Measurements from ENCODE around the gene CIBAR2. TPM values are rescaled to one million over a fixed set of nuclear protein-coding genes. Genes with fewer than 3 reads are reported as not detected.

Gene CIBAR2
- total RNA-seq, 1 donor from 2014 or later = 4.9 TPM

GRCh38 chr16:85090873-85091521, 21.3 kb downstream of the CIBAR2 start:
- Mint-ChIP-seq H3K27me3 (no peaks in the 10 kb centered on the region), H3K9me3 (no peaks in the 10 kb centered on the region), H3K4me1 (ENCODE audit: unreplicated experiment) (peaks cover 11% of the 10 kb centered on the region), H3K4me3 (no peak overlapping the region), H3K27ac (no peak overlapping the region), H3K36me3 (no peaks in the 10 kb centered on the region)
- no peak for DNase-seq (ENCODE audit: extremely low spot score, unreplicated experiment)
- TF ChIP-seq CTCF (conservative IDR thresholded peaks at IDR 0.05) = no peak

GRCh38 chr16:85090181-85090580, 22.1 kb downstream of the CIBAR2 start:
- H3K27me3 Mint-ChIP-seq = no peaks in the 10 kb centered on the region
- no peak for TF ChIP-seq CTCF (conservative IDR thresholded peaks at IDR 0.05)
- H3K27ac Mint-ChIP-seq = no peak overlapping the region
- H3K4me3 Mint-ChIP-seq = no peak overlapping the region
- H3K4me1 Mint-ChIP-seq (ENCODE audit: unreplicated experiment) = peaks cover 18% of the 10 kb centered on the region
- no peaks in the 10 kb centered on the region for H3K9me3 Mint-ChIP-seq
- H3K36me3 Mint-ChIP-seq = no peaks in the 10 kb centered on the region
- no peak for DNase-seq (ENCODE audit: extremely low spot score, unreplicated experiment)

GRCh38 chr16:85089525-85089924, 22.7 kb downstream of the CIBAR2 start:
- Mint-ChIP-seq H3K9me3 (no peaks in the 10 kb centered on the region), H3K27me3 (no peaks in the 10 kb centered on the region), H3K36me3 (no peaks in the 10 kb centered on the region), H3K4me3 (no peak overlapping the region), H3K27ac (no peak overlapping the region), H3K4me1 (ENCODE audit: unreplicated experiment) (peaks cover 22% of the 10 kb centered on the region)
- no peak for TF ChIP-seq CTCF (conservative IDR thresholded peaks at IDR 0.05)
- DNase-seq (ENCODE audit: extremely low spot score, unreplicated experiment) = no peak

- no peaks in the 10 kb centered on the region for H3K36me3 Mint-ChIP-seq
- DNase-seq (ENCODE audit: extremely low spot score, unreplicated experiment) = no peak
- no peaks in the 10 kb centered on the region for H3K9me3 Mint-ChIP-seq
- H3K27ac Mint-ChIP-seq = no peak overlapping the region
- no peaks in the 10 kb centered on the region for H3K27me3 Mint-ChIP-seq
- H3K4me3 Mint-ChIP-seq = no peak overlapping the region
- H3K4me1 Mint-ChIP-seq (ENCODE audit: unreplicated experiment) = peaks cover 23% of the 10 kb centered on the region
- no peak for TF ChIP-seq CTCF (conservative IDR thresholded peaks at IDR 0.05)
Measured at GRCh38 chr16:85088570-85089199, 23.6 kb downstream of the CIBAR2 start.

GRCh38 chr16:85087899-85088569, 24.2 kb downstream of the CIBAR2 start:
- no peaks in the 10 kb centered on the region for H3K27me3 Mint-ChIP-seq
- H3K27ac Mint-ChIP-seq = no peak overlapping the region
- no peaks in the 10 kb centered on the region for H3K9me3 Mint-ChIP-seq
- peaks cover 30% of the 10 kb centered on the region for H3K4me1 Mint-ChIP-seq (ENCODE audit: unreplicated experiment)
- no peak for DNase-seq (ENCODE audit: extremely low spot score, unreplicated experiment)
- no peak for TF ChIP-seq CTCF (conservative IDR thresholded peaks at IDR 0.05)
- no peak overlapping the region for H3K4me3 Mint-ChIP-seq
- H3K36me3 Mint-ChIP-seq = no peaks in the 10 kb centered on the region

Data from type B pancreatic cell (in vitro differentiated cells).